Muscle of arm (tissue), 14 donors: ENCODE results near the gene PRR20B. TPM values are rescaled to one million over a fixed set of nuclear protein-coding genes. Genes with fewer than 3 reads are reported as not detected.
"Not testable (repeated sequence)": the region's sequence is repeated elsewhere in the genome, so short reads cannot be mapped to it uniquely, and the experiment has no call there.

Experiments
- DNase-seq: peaks from one replicate; pipeline ENCODE4 v3.0.0-alpha.2; 2013
- long read RNA-seq, 11 donors: transcript quantifications; one replicate each; lab custom pipeline, GENCODE V29; 2026
- polyA plus RNA-seq, 12 donors: library from polyadenylated mRNA; unstranded; fragments of 120-200 nt; gene quantifications; one replicate each; pipeline ENCODE4 v1.2.1, GENCODE V29; 2013; ENCODE audit not compliant: insufficient read length in 12 of 12

Gene PRR20B
- polyA plus RNA-seq = not detected
- long read RNA-seq, donor 1 = 0 reads
- long read RNA-seq, donor 2 = 0 reads
- long read RNA-seq, donor 3 = 0 reads
- long read RNA-seq, donor 4 = 0 reads
- long read RNA-seq, donor 5 = 0 reads
- long read RNA-seq, donor 6 = 0 reads
- long read RNA-seq, donor 7 = 0 reads
- long read RNA-seq, donor 8 = 0 reads
- long read RNA-seq, donor 9 = 0 reads
- long read RNA-seq, donor 10 = 0 reads
- long read RNA-seq, donor 11 = 0 reads

- DNase-seq = not testable (repeated sequence)
These were observed at the start of gene PRR20B for GRCh38 chr13:57147188-57147587. Gene PRR20B, plus strand, starts transcription at chr13:57147488. Its CDS starts 387 bp downstream, at chr13:57147875.

- DNase-seq = no peak
These were observed 32.3 kb upstream of the PRR20B start for GRCh38 chr13:57114945-57115344.

- DNase-seq = peak; percentile 83
These were observed 23.6 kb upstream of the PRR20B start for GRCh38 chr13:57123681-57124080.

GRCh38 chr13:57128909-57129308, 18.4 kb upstream of the PRR20B start:
- DNase-seq = no peak

GRCh38 chr13:57136093-57136492, 11.2 kb upstream of the PRR20B start:
- no peak for DNase-seq

- no peak for DNase-seq
These were observed 9.7 kb upstream of the PRR20B start for GRCh38 chr13:57137585-57137984.

- no peak for DNase-seq
These were observed 8.3 kb upstream of the PRR20B start for GRCh38 chr13:57138988-57139387.

GRCh38 chr13:57139781-57140180, 7.5 kb upstream of the PRR20B start:
- not testable (repeated sequence) for DNase-seq

- DNase-seq = not testable (repeated sequence)
These were observed 6.9 kb upstream of the PRR20B start, which contains the start of gene PRR20A for GRCh38 chr13:57140235-57140968. Gene PRR20A, plus strand, starts transcription at chr13:57140918. Its CDS starts 387 bp downstream, at chr13:57141305.

- not testable (repeated sequence) for DNase-seq
These were observed 818 bp downstream of the PRR20B start for GRCh38 chr13:57148106-57148505.

GRCh38 chr13:57153761-57154160, 6.5 kb downstream of the PRR20B start, which contains the start of gene PRR20C:
Gene PRR20C, plus strand, starts transcription at chr13:57154061. Its CDS starts 387 bp downstream, at chr13:57154448.
- DNase-seq = not testable (repeated sequence)

- DNase-seq = not testable (repeated sequence)
These were observed 13.0 kb downstream of the PRR20B start, which contains the start of gene PRR20D for GRCh38 chr13:57160332-57160731. Gene PRR20D, plus strand, starts transcription at chr13:57160632. Its CDS starts 387 bp downstream, at chr13:57161019.

- not testable (repeated sequence) for DNase-seq
These were observed 19.6 kb downstream of the PRR20B start, which contains the start of gene PRR20E for GRCh38 chr13:57166897-57167296. Gene PRR20E, plus strand, starts transcription at chr13:57167197. Its CDS starts 387 bp downstream, at chr13:57167584.

- DNase-seq = no peak
These were observed 44.4 kb downstream of the PRR20B start for GRCh38 chr13:57191667-57192066.

Other genes with a start within 250 kb of the PRR20B start
- gene PRR20A, start 6.6 kb upstream of the PRR20B start, polyA plus RNA-seq = not detected
- gene PRR20C, start 6.6 kb downstream of the PRR20B start, polyA plus RNA-seq = not detected
- not detected for gene PRR20D, start 13.1 kb downstream of the PRR20B start, polyA plus RNA-seq
- not detected for gene PRR20E, start 19.7 kb downstream of the PRR20B start, polyA plus RNA-seq